Activated CD4-positive, alpha-beta T cell treated with anti-CD3 and anti-CD28 coated beads, Interleukin-2, Interleukin-4, amounts not matched to agents 100 ng/mL and 50 ng/mL, durations not matched to agents 16 hours and 8 hours (primary cell): ENCODE data around the gene BIN2.
A peak's percentile ranks its signal among the peaks of the same experiment; 100 is the strongest.

Experiments
- DNase-seq: peaks from one replicate; pipeline ENCODE4 v3.0.0-alpha.2; 2020; ENCODE audit warnings: low spot score

Gene BIN2

DNA sequence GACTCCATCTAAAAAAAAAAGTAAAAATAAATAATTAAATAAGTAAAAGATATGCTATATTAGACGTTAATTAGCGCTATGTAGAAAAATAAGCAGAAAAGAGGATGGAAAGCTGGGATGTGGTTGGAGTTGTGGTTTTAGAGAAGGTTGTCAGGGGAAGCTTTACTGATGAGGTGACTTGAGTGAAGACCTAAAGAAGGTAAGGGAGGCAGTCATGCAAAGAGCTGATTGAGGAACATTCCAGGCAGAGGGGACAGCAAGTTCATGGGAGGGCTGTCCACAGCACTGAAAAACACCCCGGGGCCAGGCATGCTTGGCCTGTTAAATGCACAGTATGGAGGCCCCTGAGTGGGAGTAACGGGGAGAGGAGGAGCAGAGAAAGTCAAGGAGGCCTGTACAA, 69.4 kb downstream of the BIN2 start:
- DNase-seq = no peak

DNA sequence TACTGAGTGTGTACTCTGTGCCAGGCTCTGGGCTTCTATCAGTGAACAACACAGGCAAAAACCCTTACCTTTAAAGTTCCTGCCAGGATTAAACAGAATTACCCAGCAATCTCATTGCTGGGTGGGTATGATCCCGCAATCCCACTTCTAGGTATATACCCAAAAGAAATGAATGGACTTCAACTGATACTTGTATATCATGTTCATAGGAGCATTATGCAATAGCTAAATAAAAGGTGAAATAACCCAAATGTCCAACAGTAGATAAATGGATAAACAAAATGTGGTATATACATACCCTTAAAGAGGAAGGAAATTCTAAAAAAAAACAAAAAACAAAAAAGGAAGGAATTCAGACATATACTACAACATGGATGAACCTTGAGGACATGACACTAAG, 70.7 kb downstream of the BIN2 start:
- no peak for DNase-seq

DNA sequence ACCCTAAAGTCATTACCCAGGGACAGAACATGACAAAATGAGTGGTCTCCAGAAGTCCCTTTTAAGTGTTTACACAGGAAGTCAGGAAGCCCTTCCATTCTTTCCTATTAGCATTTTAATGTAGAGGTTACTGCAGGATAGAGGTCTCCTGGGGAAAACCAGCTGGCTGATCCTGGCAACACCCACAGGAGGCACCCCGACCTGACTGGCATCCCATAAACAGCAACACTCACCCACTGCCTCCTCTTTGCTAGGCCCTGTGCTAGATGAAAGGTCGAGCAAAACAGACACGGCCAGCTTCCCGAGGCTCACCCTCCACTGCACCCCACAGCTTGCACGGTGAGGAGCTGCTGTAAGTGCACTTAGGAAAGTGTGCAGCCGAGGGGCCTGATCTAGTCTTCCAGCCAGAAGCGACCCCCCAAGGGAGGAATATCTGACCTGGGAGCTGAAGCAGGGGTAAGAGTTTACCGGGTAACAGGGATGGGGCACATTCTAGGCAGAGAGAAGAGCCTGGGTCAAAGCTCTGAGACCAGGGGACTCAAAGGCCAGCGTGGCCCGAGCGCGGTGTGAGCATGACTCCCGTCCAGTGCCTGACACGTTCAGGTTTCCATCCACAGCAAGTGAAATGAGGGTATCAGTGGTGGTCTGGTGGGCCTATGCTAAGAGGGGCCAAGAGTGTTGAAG, 76.3 kb downstream of the BIN2 start:
- no peak for DNase-seq

DNA sequence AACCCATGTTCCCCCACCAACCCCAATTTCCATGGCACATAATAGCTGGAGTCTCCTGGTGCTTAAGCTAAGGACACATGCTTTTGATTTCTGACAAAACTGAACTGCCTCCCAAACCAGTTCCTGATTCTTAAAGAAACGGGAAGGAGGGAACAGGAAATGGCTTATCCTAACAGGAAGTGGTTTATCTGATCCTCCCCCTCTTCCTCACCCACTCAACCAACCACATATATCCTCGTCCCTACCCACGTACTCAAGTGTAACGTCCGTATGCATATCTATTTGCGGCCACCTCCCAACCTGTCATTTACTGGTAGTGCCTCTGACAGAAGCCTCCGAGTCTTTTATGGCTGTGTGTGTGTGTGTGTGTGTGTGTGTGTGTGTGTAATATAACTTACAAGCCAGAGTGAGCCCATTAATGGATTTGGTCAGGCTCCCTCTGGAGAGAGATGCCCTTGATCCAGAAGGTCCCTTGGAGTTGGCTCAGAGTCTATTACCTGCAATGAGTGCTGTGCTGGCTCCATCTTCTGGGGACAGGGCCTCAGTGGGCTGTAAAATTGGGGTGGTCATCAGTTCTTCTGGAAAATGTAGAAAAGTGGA, 77.6 kb downstream of the BIN2 start:
- DNase-seq = peak; percentile 44

DNA sequence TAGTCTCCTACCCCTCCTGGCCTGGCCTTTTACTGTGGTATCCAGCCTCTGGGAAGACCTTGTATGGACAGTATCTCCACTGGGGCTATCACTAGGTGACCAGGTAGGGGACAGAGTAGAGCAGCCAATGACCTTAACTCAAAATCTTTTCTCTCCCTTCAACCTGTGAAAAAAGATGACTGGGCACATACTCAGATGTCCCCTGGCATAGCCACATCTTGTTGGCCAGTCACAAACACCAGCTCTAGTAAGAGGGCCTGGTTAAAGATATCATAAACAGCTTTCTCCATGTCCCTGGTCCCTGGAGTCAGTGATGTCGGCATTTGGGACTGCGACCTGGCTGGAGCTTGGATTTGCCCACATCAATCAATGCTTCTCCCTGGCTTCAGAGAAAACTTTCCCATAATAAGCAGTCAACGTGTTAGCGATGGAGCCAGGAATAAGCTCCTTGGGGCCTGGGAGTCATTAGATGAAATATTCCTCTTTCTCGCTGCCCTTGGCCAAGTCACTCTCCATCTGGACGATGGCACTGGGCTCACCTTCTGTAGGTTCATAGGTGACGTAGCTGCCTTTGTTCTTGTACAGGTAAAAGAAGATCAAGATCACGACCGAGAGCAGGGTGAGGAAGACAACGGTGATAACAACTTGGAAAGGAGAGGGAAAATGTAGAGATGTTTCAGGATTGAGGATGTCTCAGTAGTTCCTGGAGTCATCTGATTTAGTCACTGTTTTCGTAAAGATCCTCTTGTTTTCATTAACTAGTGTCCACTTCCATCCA, 78.3 kb downstream of the BIN2 start:
- no peak for DNase-seq

DNA sequence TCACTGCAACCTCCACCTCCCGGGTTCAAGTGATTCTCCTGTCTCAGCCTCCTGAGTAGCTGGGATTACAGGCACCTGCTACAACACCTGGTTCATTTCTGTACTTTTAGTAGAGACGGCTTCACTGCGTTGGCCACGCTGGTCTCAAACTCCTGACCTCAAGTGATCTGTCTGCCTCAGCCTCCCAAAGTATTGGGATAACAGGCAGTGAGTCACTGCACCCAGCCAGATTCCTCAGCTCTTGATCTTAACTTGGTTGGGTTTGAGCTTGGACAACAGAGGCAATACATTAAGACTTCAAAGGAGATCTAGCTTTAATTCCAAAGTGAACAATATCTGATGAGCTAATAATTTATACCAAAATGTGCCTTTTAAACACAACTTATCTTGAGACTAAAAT, 79.7 kb downstream of the BIN2 start:
- DNase-seq = no peak

DNA sequence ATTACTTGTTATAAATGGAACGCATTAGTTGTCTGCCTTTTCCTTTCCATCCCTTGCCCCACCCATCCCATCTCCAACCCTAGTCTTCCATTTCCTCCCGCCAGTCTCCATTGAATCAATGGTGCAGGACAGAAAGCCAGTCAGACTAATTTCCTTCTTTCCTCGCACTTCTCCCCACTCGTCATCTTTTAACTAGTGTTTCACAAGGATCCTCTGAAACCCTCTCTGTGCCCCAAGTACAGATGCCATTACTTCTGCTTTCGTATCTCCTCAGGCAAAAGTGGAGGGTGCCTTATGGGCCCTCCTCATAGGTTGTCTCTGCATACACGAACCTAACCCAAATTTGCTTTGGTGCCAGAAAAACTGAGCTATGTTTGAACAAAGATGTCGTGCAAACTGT, 81.1 kb downstream of the BIN2 start:
- no peak for DNase-seq

DNA sequence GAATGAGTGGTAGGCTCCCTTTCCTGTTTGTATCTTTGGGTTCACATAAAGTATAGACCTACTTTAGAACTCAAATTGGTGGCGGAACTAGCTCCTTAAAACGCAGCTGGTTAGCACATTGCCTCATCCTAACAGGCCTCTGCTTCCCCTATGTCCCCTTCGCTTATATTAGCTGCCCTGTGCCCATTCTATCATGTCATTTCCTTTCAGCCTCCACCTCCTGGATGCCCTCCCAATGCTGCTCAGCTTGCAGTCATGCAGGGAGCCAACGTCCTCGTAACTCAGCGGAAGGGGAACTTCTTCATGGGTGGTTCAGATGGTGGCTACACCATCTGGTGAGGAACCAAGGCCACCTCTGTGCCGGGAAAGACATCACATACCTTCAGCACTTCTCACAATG, 81.9 kb downstream of the BIN2 start:
- DNase-seq = no peak

DNA sequence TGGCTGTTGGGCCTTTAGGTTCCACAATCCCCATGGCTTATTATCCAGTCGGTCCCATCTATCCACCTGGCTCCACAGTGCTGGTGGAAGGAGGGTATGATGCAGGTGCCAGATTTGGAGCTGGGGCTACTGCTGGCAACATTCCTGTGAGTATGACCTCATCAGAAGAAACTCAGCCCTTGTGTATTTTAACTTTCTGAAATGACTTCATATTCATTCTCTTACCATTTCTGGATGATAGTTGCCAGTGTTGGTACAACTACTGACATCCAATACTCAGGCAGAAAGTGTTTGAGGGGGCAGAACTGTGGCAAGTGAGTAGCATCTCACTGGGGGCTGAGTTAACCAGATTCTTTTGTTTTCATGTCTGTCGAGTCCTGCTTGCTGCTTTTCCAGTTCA, 83.0 kb downstream of the BIN2 start:
- DNase-seq = no peak

DNA sequence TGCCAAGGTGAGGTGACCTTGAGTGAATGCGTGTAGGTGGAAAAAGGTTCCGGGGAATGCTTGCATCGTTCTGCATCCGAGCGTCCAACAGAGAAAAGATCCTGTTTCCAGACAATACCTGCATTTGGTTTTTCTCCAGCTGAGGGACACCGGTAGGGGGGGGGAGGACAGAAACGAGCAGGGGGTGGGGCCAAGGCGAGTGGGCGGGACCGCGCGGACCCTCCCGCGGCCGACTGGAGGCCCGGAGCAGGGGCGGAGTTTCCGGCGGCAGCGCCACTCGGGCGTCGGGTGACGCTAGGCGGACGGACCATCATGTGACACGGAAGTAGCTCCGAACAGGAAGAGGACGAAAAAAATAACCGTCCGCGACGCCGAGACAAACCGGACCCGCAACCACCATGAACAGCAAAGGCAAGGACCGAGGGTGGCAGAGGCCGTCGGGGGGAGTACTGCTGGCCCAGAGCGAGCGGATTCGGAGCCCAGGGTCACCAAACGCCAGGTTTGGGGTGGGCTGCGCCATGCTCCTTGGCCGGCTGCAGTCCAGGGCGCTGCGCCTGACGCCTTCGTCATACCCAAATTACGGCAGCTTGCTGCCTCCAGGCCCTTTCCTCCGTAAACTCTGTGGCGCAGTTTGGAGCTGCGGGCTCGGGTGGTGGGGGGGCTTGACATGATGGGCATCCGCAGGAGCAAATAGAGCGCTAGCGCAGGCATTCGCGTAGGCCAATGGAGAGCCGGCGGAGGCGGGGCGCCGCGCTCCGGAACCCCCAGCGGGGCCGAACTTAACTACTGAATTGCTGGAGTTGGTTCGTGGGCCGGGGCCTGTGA, 85.3 kb downstream of the BIN2 start, which contains the start of gene DAZAP2:
TSS of gene DAZAP2 (plus strand) at position 317 of the 825 bp plus-strand sequence. CDS start at position 399, 82 bp downstream.
- DNase-seq = peak; percentile 96

DNA sequence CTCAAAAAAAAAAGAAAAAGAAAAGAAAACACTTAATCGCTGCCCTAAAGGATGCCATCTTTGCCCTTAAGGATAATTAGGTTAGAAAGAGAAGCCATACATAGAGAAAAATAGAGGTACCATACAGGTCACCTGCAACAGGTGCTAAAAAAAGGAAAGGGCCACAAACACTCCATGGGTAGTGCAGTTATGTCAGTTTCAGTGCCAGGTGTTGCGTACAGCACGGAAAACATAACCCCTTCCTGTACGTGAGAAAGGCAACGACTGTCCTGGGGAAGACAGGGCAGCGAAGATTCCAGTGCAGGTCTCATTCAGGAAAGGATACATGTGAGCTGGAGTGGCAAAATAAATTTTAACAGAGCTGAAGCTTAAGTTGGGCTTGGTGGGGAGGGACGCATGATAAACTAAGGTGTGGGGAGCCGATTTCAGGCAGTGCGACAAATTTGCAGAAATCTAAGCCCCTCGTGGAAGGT, 85.9 kb downstream of the BIN2 start:
- no peak for DNase-seq

DNA sequence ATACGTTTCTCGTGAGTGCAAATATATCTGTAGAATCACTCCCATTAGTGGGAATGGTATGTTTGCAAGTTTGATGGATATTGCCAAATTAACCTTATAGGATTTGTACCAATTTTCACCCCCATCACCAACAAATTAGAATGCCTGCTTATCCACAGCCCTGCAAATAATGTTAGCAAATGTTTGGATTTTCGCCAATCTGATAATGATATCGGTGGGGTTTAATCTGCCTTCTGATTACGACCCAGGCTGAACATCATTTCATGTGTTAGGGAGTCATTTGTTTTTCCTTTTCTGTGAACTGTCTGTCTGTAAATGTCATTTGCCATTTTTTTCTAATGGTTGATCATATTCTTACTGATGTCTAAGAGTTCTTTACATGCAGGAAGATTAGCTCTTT, 89.4 kb downstream of the BIN2 start:
- DNase-seq = no peak

DNA sequence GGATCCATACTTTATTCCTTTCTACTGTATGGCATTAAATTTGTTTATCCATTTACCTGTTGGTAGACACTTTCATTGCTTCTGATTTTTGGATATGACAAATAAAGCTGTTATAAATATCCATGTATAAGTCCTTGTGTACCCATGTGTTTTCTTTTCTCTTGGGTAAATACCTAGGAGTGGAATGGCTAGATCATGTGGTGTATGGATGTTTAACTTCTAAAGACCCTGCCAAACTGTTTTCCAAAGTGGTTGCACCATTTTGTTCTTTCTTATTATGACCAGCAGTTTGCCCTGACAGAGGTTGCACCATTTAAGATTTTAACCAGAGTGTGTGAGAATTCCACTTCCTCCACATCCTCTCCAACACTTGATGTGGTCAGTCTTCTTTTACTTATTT, 91.3 kb downstream of the BIN2 start:
- DNase-seq = no peak
